IMR-90 (cell line): Measurements from ENCODE around the gene UBR7. TPM values are rescaled to one million over a fixed set of nuclear protein-coding genes. Genes with fewer than 3 reads are reported as not detected.
A peak's percentile ranks its signal among the peaks of the same experiment; 100 is the strongest.

Experiments
- ATAC-seq: fragments of 200-7000 bp; cut with Tn5 transposase; 2 replicates; pipeline ENCODE4 v1.9.1; 2020; ENCODE audit warnings: low read depth, mild to moderate bottlenecking, moderate library complexity
- BruUV-seq: library from RNA; stranded (reverse); fragments of 400-500 nt; replicated peaks from 2 replicates; lab custom pipeline; 2021; lab: Mats Ljungman, UMichigan
- CTCF ChIA-PET: fragments of 300-600 bp; formaldehyde crosslinking; extraction: SDS; loops from one replicate; lab custom pipeline; 2021; ENCODE audit warnings: antibody characterized with exemption; lab: Yijun Ruan, JAX
- POLR2A ChIA-PET: fragments of 300-600 bp; sonication (Branson Sonifier 250); formaldehyde crosslinking; loops from one replicate; lab custom pipeline; 2022; ENCODE audit warnings: antibody characterized with exemption; ENCODE audit not compliant: unreplicated experiment; lab: Charles Lee
- DNase-seq: peaks from one replicate; pipeline ENCODE4 v3.0.0; 2013
- H2AFZ ChIP-seq: replicated peaks from 2 replicates; pipeline ENCODE3; 2013; ENCODE audit warnings: low read length, mild to moderate bottlenecking; ENCODE audit not compliant: poor library complexity
- H2AK5ac ChIP-seq: 2 replicates; pipeline ENCODE4 v1.6.1; 2013; ENCODE audit warnings: low read depth, low read length, inconsistent platforms
- H2AK9ac ChIP-seq: replicated peaks from 2 replicates; pipeline ENCODE3; 2013; ENCODE audit warnings: mild to moderate bottlenecking, low read depth, low read length, moderate library complexity; ENCODE audit not compliant: poor library complexity
- H2BK120ac ChIP-seq: 2 replicates; pipeline ENCODE4 v1.6.1; 2013; ENCODE audit warnings: low read depth, low read length, inconsistent platforms
- H2BK15ac ChIP-seq: 3 replicates; pipeline ENCODE4 v1.6.1; 2013; ENCODE audit warnings: low read depth, low read length, inconsistent platforms
- H2BK20ac ChIP-seq: 2 replicates; pipeline ENCODE4 v1.6.1; 2013; ENCODE audit warnings: low read depth, mild to moderate bottlenecking, inconsistent platforms, low read length, moderate library complexity
- H2BK5ac ChIP-seq: 2 replicates; pipeline ENCODE4 v1.6.1; 2013; ENCODE audit warnings: mild to moderate bottlenecking, low read depth, low read length, inconsistent platforms; ENCODE audit not compliant: poor library complexity, severe bottlenecking
- H3K14ac ChIP-seq: replicated peaks from 2 replicates; pipeline ENCODE4 v1.6.1; 2013; ENCODE audit warnings: low read depth, low read length, inconsistent platforms
- H3K18ac ChIP-seq: 2 replicates; pipeline ENCODE4 v1.6.1; 2013; ENCODE audit warnings: low read depth, low read length, control low read depth
- H3K23ac ChIP-seq: 2 replicates; pipeline ENCODE4 v1.6.1; 2013; ENCODE audit warnings: low read depth, low read length, inconsistent platforms
- H3K27ac ChIP-seq: 2 replicates; pipeline ENCODE4 v1.5.1; 2013; ENCODE audit warnings: mild to moderate bottlenecking, control low read depth, low read length; ENCODE audit not compliant: insufficient read depth
- H3K27me3 ChIP-seq: 2 replicates; pipeline ENCODE4 v1.6.1; 2013; ENCODE audit warnings: low read length; ENCODE audit not compliant: control insufficient read depth, insufficient read depth
- H3K36me3 ChIP-seq: 2 replicates; pipeline ENCODE4 v1.6.1; 2013; ENCODE audit warnings: low read length, mixed read lengths; ENCODE audit not compliant: control insufficient read depth, insufficient read depth
- H3K4ac ChIP-seq: 2 replicates; pipeline ENCODE4 v1.6.1; 2013; ENCODE audit warnings: low read depth, low read length, inconsistent platforms
- H3K4me1 ChIP-seq: 2 replicates; pipeline ENCODE4 v1.6.1; 2013; ENCODE audit warnings: low read length, mixed read lengths; ENCODE audit not compliant: control insufficient read depth, insufficient read depth
- H3K4me2 ChIP-seq: 2 replicates; pipeline ENCODE4 v1.6.1; 2013; ENCODE audit warnings: low read depth, mild to moderate bottlenecking, control low read depth, low read length, moderate library complexity
- H3K4me3 ChIP-seq: 2 replicates; pipeline ENCODE4 v1.5.1; 2013; ENCODE audit warnings: low read depth, mild to moderate bottlenecking, control low read depth, low read length, moderate library complexity; ENCODE audit not compliant: insufficient read depth
- H3K56ac ChIP-seq: 2 replicates; pipeline ENCODE4 v1.6.1; 2013; ENCODE audit warnings: low read length, inconsistent platforms; ENCODE audit not compliant: insufficient read depth; ENCODE audit errors: extremely low read depth
- H3K79me1 ChIP-seq, 2 experiments: 2 replicates each; pipeline ENCODE4 v1.6.1; 2013; ENCODE audit warnings: low read length in 2 of 2, inconsistent platforms in 1 of 2, low read depth in 1 of 2
- H3K9ac ChIP-seq: 2 replicates; pipeline ENCODE4 v1.6.1; 2013; ENCODE audit warnings: low read depth, low read length, control low read depth
- H3K9me1 ChIP-seq: 2 replicates; pipeline ENCODE4 v1.6.1; 2013; ENCODE audit warnings: low read length, inconsistent platforms; ENCODE audit not compliant: insufficient read depth
- H3K9me3 ChIP-seq: 2 replicates; pipeline ENCODE4 v1.6.1; 2013; ENCODE audit warnings: low read length; ENCODE audit not compliant: control insufficient read depth, insufficient read depth
- H4K20me1 ChIP-seq: 2 replicates; pipeline ENCODE4 v1.6.1; 2013; ENCODE audit warnings: low read length, inconsistent platforms; ENCODE audit not compliant: insufficient read depth
- H4K5ac ChIP-seq: 2 replicates; pipeline ENCODE4 v1.6.1; 2013; ENCODE audit warnings: mild to moderate bottlenecking, low read depth, low read length, control low read depth
- H4K8ac ChIP-seq, 2 experiments: 2 replicates each; pipeline ENCODE4 v1.6.1; 2013; ENCODE audit warnings: low read depth in 2 of 2, low read length in 2 of 2, control low read depth in 1 of 2, inconsistent platforms in 1 of 2
- H4K91ac ChIP-seq: 2 replicates; pipeline ENCODE4 v1.6.1; 2013; ENCODE audit warnings: low read depth, low read length, inconsistent platforms; ENCODE audit not compliant: insufficient read depth
- BHLHE40 ChIP-seq: fragments of 150-350 bp; IDR thresholded peaks from 2 replicates; pipeline ENCODE4 v1.6.1; 2016; ENCODE audit warnings: mild to moderate bottlenecking, low read depth, low read length
- CEBPB ChIP-seq: IDR thresholded peaks from 2 replicates; pipeline ENCODE4 v1.6.1; 2012; ENCODE audit warnings: low read depth, low read length, improper control_type of control experiment
- CHD1 ChIP-seq: IDR thresholded peaks from 2 replicates; pipeline ENCODE4 v1.6.1; 2012; ENCODE audit warnings: low read depth, low read length, improper control_type of control experiment
- CTCF ChIP-seq: conservative IDR thresholded peaks from 2 replicates; pipeline ENCODE4 v1.5.1; 2012; ENCODE audit warnings: mild to moderate bottlenecking, low read depth, low read length, improper control_type of control experiment
- ELK1 ChIP-seq: fragments of 150-350 bp; IDR thresholded peaks from 2 replicates; pipeline ENCODE4 v1.6.1; 2016; ENCODE audit warnings: low read depth, mild to moderate bottlenecking, low read length, moderate library complexity, borderline replicate concordance
- FOS ChIP-seq: fragments of 150-350 bp; IDR thresholded peaks from 2 replicates; pipeline ENCODE4 v1.6.1; 2016; ENCODE audit warnings: low read depth, low read length
- MAFK ChIP-seq: IDR thresholded peaks from 2 replicates; pipeline ENCODE4 v1.6.1; 2012; ENCODE audit warnings: low read depth, low read length, improper control_type of control experiment
- MAZ ChIP-seq: IDR thresholded peaks from 2 replicates; pipeline ENCODE4 v1.6.1; 2012; ENCODE audit warnings: low read depth, mild to moderate bottlenecking, low read length, improper control_type of control experiment, moderate library complexity, borderline replicate concordance
- MXI1 ChIP-seq: IDR thresholded peaks from 2 replicates; pipeline ENCODE4 v1.6.1; 2012; ENCODE audit warnings: low read depth, mild to moderate bottlenecking, low read length, moderate library complexity, borderline replicate concordance
- NFE2L2 ChIP-seq: fragments of 150-350 bp; IDR thresholded peaks from 2 replicates; pipeline ENCODE4 v1.6.1; 2016; ENCODE audit warnings: low read depth, mild to moderate bottlenecking, low read length
- POLR2A ChIP-seq: IDR thresholded peaks from 2 replicates; pipeline ENCODE4 v1.6.1; 2012; ENCODE audit warnings: mild to moderate bottlenecking, low read depth, low read length
- RAD21 ChIP-seq: IDR thresholded peaks from 2 replicates; pipeline ENCODE4 v1.6.1; 2012; ENCODE audit warnings: low read length, improper control_type of control experiment
- RCOR1 ChIP-seq: IDR thresholded peaks from 2 replicates; pipeline ENCODE4 v1.6.1; 2012; ENCODE audit warnings: mild to moderate bottlenecking, low read length, improper control_type of control experiment; ENCODE audit not compliant: insufficient replicate concordance
- RFX5 ChIP-seq: IDR thresholded peaks from 2 replicates; pipeline ENCODE4 v1.8.0; 2012; ENCODE audit warnings: low read depth, mild to moderate bottlenecking, low read length, moderate library complexity
- SMC3 ChIP-seq: fragments of 150-350 bp; IDR thresholded peaks from 2 replicates; pipeline ENCODE4 v1.6.1; 2016; ENCODE audit warnings: low read depth, mild to moderate bottlenecking, antibody characterized with exemption, low read length, moderate library complexity
- WGBS, 2 experiments: methylation state at CpG; one replicate each; pipeline versions ENCODE4 v1.1.5 to v1.1.7; 2013; ENCODE audit warnings: missing lambda C conversion rate in 2 of 2; ENCODE audit not compliant: insufficient read length in 1 of 2; ENCODE audit errors: extremely low coverage in 2 of 2; 5-methylcytosine and 5-hydroxymethylcytosine counted together
- dilution Hi-C: fragments of 300-500 bp; cut with HindIII; formaldehyde crosslinking; loops from one replicate; pipeline ENCODE4 v1.14.3; 2018; ENCODE audit warnings: low sequenced_read_pairs; ENCODE audit not compliant: unreplicated experiment
- in situ Hi-C: fragments of 300-500 bp; cut with MboI; formaldehyde crosslinking; loops from 3 replicates; pipeline ENCODE4 v1.14.3; 2019; ENCODE audit warnings: low sequenced_read_pairs, inconsistent platforms, mixed read lengths
- intact Hi-C: fragments of 100-400 bp; cut with micrococcal nuclease; formaldehyde crosslinking; loops from 2 replicates; pipeline ENCODE4 v1.10.0; 2022
- polyA plus RNA-seq, 3 experiments: library from polyadenylated mRNA; depleted of rRNA; stranded (reverse); fragments of >200 nt; gene quantifications; 2 replicates each; pipeline ENCODE4 v1.2.3, GENCODE V29; 2012; ENCODE audit warnings: low replicate concordance in 1 of 3
- total RNA-seq: library from RNA; depleted of rRNA; stranded (reverse); fragments of >200 nt; gene quantifications from 2 replicates; pipeline ENCODE4 v1.2.3, GENCODE V29; 2012
- TF ChIP-seq, protein P1 (sequence below): fragments of 150-350 bp; IDR thresholded peaks from 2 replicates; pipeline ENCODE4 v1.6.1; 2017; ENCODE audit warnings: mild to moderate bottlenecking, antibody characterized with exemption, low read length, low read depth

Gene UBR7
- total and polyA plus RNA-seq, 2 of the 4 experiments (the other 2 are of a cell fraction): 24.2 to 29.4 TPM

DNA sequence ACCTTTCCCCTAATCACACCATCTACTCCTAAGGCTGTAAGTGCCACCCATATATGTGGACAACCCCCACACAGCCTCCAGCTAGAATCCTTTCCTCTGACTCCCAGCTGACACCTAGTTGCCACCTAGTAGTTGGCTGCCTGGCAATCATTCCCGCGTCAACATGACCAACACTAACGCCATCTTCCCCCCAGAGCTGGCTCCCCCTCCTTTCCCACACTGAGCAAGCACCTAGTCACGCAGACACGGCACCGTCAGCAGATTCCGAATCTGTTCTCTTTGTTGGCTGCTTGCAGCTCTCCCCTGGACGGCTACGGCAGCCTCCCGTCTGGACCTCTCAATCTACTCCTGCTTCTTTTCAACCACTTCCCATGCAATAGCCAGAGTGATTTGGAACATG, 27.7 kb downstream of the UBR7 start:
- H3K4me3 ChIP-seq: no peak overlapping the region
- dilution Hi-C loops: no loop called here
- no peaks in the 10 kb centered on the region for H3K27me3 ChIP-seq

More for the DNA sequence above, 27.7 kb downstream of the UBR7 start:
- H3K79me1 ChIP-seq: peaks cover 5 to 6% of the 10 kb centered on the region in 2 experiments; a peak in 3 of 4 replicates
- peak; percentile 85 for DNase-seq
- H3K56ac ChIP-seq: no peak overlapping the region
- H4K5ac ChIP-seq: no peak overlapping the region
- H3K4ac ChIP-seq: no peak overlapping the region; the same call in 1 of the 2 replicates
- no peak overlapping the region for H3K9ac ChIP-seq
- 0 out of 2 replicates have a peak overlapping the region, but pooled peaks have one; percentile 16 for H3K14ac ChIP-seq
- no peaks in the 10 kb centered on the region; the same call in 1 of the 2 replicates for H3K36me3 ChIP-seq
- H4K91ac ChIP-seq: no peak overlapping the region
- no peaks in the 10 kb centered on the region for H4K20me1 ChIP-seq
- CTCF ChIA-PET: no interaction called here
- in situ Hi-C loops: no loop called here
- no TSS peak for BruUV-seq
- TF ChIP-seq FOS (peak; percentile 61), CHD1 (no peak), RAD21 (no peak), CTCF (no peak), POLR2A (no peak), ELK1 (no peak), MAFK (peak; percentile 80), MXI1 (no peak), RFX5 (no peak), NFE2L2 (0 out of 2 replicates have a peak, but pooled peaks have one; percentile 48), SMC3 (no peak), CEBPB (no peak), RCOR1 (no peak), BHLHE40 (no peak), MAZ (0 out of 2 replicates have a peak, but pooled peaks have one; percentile 35)
- TF ChIP-seq, protein P1, sequence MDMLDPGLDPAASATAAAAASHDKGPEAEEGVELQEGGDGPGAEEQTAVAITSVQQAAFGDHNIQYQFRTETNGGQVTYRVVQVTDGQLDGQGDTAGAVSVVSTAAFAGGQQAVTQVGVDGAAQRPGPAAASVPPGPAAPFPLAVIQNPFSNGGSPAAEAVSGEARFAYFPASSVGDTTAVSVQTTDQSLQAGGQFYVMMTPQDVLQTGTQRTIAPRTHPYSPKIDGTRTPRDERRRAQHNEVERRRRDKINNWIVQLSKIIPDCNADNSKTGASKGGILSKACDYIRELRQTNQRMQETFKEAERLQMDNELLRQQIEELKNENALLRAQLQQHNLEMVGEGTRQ: no peak
- H3K23ac ChIP-seq: no peak overlapping the region
- H3K18ac ChIP-seq: no peak overlapping the region
- H2AK9ac ChIP-seq: peak overlapping the region; percentile 46
- intact Hi-C loops: loop anchor here (1.0 to 2.0 kb wide), 2 partner anchors 308 to 385 kb away; no protein-coding TSS in a partner anchor
- H2AFZ ChIP-seq: peak overlapping the region; percentile 24
- no peak overlapping the region for H2BK5ac ChIP-seq
- no peak overlapping the region; the same call in 1 of the 2 replicates for H2AK5ac ChIP-seq
- no peaks in the 10 kb centered on the region for H3K9me3 ChIP-seq
- POLR2A ChIA-PET: no interaction called here
- peaks cover 4% of the 10 kb centered on the region for H3K4me1 ChIP-seq
- no peak overlapping the region for H2BK20ac ChIP-seq
- no peak overlapping the region for H3K4me2 ChIP-seq
- no peak overlapping the region for H3K27ac ChIP-seq
- no peak overlapping the region for H2BK15ac ChIP-seq
- ATAC-seq: no peak; the same call in 1 of the 2 replicates
- 68% methylated on average over 3 of the region's 10 CpGs; no CpG with 5 or more reads in 1 of the 2 experiments for WGBS, 2 experiments
- H2BK120ac ChIP-seq: no peak overlapping the region
- no peak overlapping the region for H4K8ac ChIP-seq
- H3K9me1 ChIP-seq: peaks cover 15% of the 10 kb centered on the region; the same call in 1 of the 2 replicates
